NCI-H1694 (cell line): ENCODE results near the gene AP1G1.
"Not testable (repeated sequence)": the region's sequence is repeated elsewhere in the genome, so short reads cannot be mapped to it uniquely, and the experiment has no call there.

ENCODE experiments used
- DNase-seq: peaks from one replicate; lab custom pipeline; 2025; lab: John Stamatoyannopoulos, UW

AP1G1 gene

GRCh38 chr16:71807905-71808592, 585 bp downstream of the AP1G1 start:
- no peak for DNase-seq

GRCh38 chr16:71803305-71803690, 5.3 kb downstream of the AP1G1 start:
- no peak for DNase-seq

- DNase-seq = no peak
These were observed 12.0 kb downstream of the AP1G1 start for GRCh38 chr16:71796501-71797097.

GRCh38 chr16:71794943-71795342, 13.7 kb downstream of the AP1G1 start:
- DNase-seq = no peak

- DNase-seq = no peak
These were observed 14.6 kb downstream of the AP1G1 start for GRCh38 chr16:71794018-71794417.

GRCh38 chr16:71792176-71792575, 16.5 kb downstream of the AP1G1 start:
- DNase-seq = no peak

GRCh38 chr16:71790329-71790728, 18.3 kb downstream of the AP1G1 start:
- DNase-seq = not testable (repeated sequence)

- no peak for DNase-seq
These were observed 19.5 kb downstream of the AP1G1 start for GRCh38 chr16:71789136-71789535.

GRCh38 chr16:71788578-71788977, 20.1 kb downstream of the AP1G1 start:
- no peak for DNase-seq

- not testable (repeated sequence) for DNase-seq
These were observed 23.5 kb downstream of the AP1G1 start for GRCh38 chr16:71785143-71785542.

GRCh38 chr16:71784093-71784492, 24.5 kb downstream of the AP1G1 start:
- no peak for DNase-seq

GRCh38 chr16:71781741-71782140, 26.9 kb downstream of the AP1G1 start:
- no peak for DNase-seq

- no peak for DNase-seq
These were observed 28.0 kb downstream of the AP1G1 start for GRCh38 chr16:71780521-71781089.

GRCh38 chr16:71778780-71779179, 29.9 kb downstream of the AP1G1 start:
- DNase-seq = no peak

- DNase-seq = no peak
These were observed 31.3 kb downstream of the AP1G1 start for GRCh38 chr16:71777329-71777728.

- DNase-seq = no peak
These were observed 32.7 kb downstream of the AP1G1 start for GRCh38 chr16:71775949-71776348.

- no peak for DNase-seq
These were observed 37.1 kb downstream of the AP1G1 start for GRCh38 chr16:71771571-71771970.

GRCh38 chr16:71769222-71769621, 39.4 kb downstream of the AP1G1 start:
- no peak for DNase-seq

- no peak for DNase-seq
These were observed 41.4 kb downstream of the AP1G1 start for GRCh38 chr16:71767060-71767900.

- no peak for DNase-seq
These were observed 46.4 kb downstream of the AP1G1 start for GRCh38 chr16:71762186-71762585.

- no peak for DNase-seq
These were observed 47.5 kb downstream of the AP1G1 start for GRCh38 chr16:71761097-71761496.

- DNase-seq = no peak
These were observed 50.3 kb downstream of the AP1G1 start for GRCh38 chr16:71758293-71758760.

GRCh38 chr16:71754652-71755051, 54.0 kb downstream of the AP1G1 start:
- DNase-seq = no peak
